A549 (cell line): ENCODE data around the gene LRRC1. TPM values are rescaled to one million over a fixed set of nuclear protein-coding genes. Genes with fewer than 3 reads are reported as not detected.

Experiments
- ATAC-seq, 2 experiments: fragments of 200-7000 bp in 1 of 2; fragments of >200 bp in 1 of 2; cut with Nextera tagmentation in 1 of 2; cut with Tn5 transposase in 1 of 2; 3 replicates each; pipeline versions ENCODE4 v1.8.0 to v1.9.1; 2018 to 2020; ENCODE audit warnings: mild to moderate bottlenecking in 1 of 2, moderate library complexity in 1 of 2
- CTCF ChIA-PET: fragments of 300-600 bp; sonication (Branson Sonifier 250); formaldehyde crosslinking; extraction: SDS; loops from one replicate; lab custom pipeline; 2021; ENCODE audit warnings: antibody characterized with exemption, inconsistent platforms; lab: Yijun Ruan, JAX
- POLR2A ChIA-PET: fragments of 350-600 bp; formaldehyde crosslinking; extraction: SDS; loops from one replicate; lab custom pipeline; 2021; ENCODE audit warnings: antibody characterized with exemption, inconsistent platforms; lab: Yijun Ruan, JAX
- DNase-seq, 2 experiments: peaks; one replicate each; pipeline versions ENCODE4 v3.0.0 to v3.0.0-alpha.2; 2011 to 2016; ENCODE audit warnings: low read depth in 1 of 2, low spot score in 1 of 2
- FAIRE-seq: peaks from 2 replicates; lab custom pipeline; 2011; peaks lifted over from hg19 to GRCh38; lab: Jason Lieb, UNC
- H3K27ac ChIP-seq, 2 experiments: fragments of >200 bp; sonication (Bioruptor Twin); formaldehyde crosslinking; 3 replicates each; pipeline ENCODE4 v1.5.1; 2016 to 2017
- H3K4me1 ChIP-seq: fragments of >200 bp; sonication (Bioruptor Twin); formaldehyde crosslinking; 3 replicates; pipeline ENCODE4 v1.6.1; 2016
- H3K4me2 ChIP-seq: fragments of >200 bp; sonication (Bioruptor Twin); formaldehyde crosslinking; 3 replicates; pipeline ENCODE4 v1.6.1; 2016
- H3K4me3 ChIP-seq: fragments of >200 bp; sonication (Bioruptor Twin); formaldehyde crosslinking; 3 replicates; pipeline ENCODE4 v1.5.1; 2016
- H3K9me3 ChIP-seq: fragments of >200 bp; sonication (Bioruptor Twin); formaldehyde crosslinking; 3 replicates; pipeline ENCODE4 v1.6.1; 2016
- ATOH8 ChIP-seq: fragments of 250-450 bp; sonication (Bioruptor Pico); IDR thresholded peaks from 2 replicates; pipeline ENCODE4 v1.5.0; 2020; ENCODE audit warnings: low read depth, mild to moderate bottlenecking, moderate library complexity
- CBX8 ChIP-seq: fragments of 200-600 bp; sonication (generic); IDR thresholded peaks from 2 replicates; pipeline ENCODE4 v1.6.1; 2016
- CEBPB ChIP-seq, 2 experiments: fragments of >200 bp in 1 of 2; sonication (Bioruptor Twin) in 1 of 2; formaldehyde crosslinking in 1 of 2; IDR thresholded peaks; 2 replicates each; pipeline ENCODE4 v1.6.1; 2012 to 2016
- CHD4 ChIP-seq: fragments of 200-600 bp; sonication (generic); IDR thresholded peaks from 2 replicates; pipeline ENCODE4 v1.6.1; 2016; ENCODE audit warnings: antibody characterized with exemption, mild to moderate bottlenecking, borderline replicate concordance
- EP300 ChIP-seq, 2 experiments: fragments of >200 bp; sonication (Bioruptor Twin); formaldehyde crosslinking; IDR thresholded peaks; 2 replicates in 1 of 2; 3 replicates in 1 of 2; pipeline ENCODE4 v1.6.1; 2016 to 2017
- ESRRA ChIP-seq: fragments of 150-350 bp; IDR thresholded peaks from 2 replicates; pipeline ENCODE4 v1.6.1; 2014; ENCODE audit warnings: mild to moderate bottlenecking, low read length, borderline replicate concordance
- FOSB ChIP-seq: fragments of 250-450 bp; sonication (Bioruptor Pico); IDR thresholded peaks from 2 replicates; pipeline ENCODE4 v1.5.0; 2020; ENCODE audit warnings: mild to moderate bottlenecking, moderate library complexity
- FOSL2 ChIP-seq, 2 experiments: fragments of 450-650 bp in 1 of 2; fragments of >200 bp in 1 of 2; sonication (Bioruptor Twin) in 1 of 2; formaldehyde crosslinking; IDR thresholded peaks; 2 replicates each; pipeline versions ENCODE4 v1.5.0 to v1.6.1; 2016 to 2020; ENCODE audit warnings: mild to moderate bottlenecking in 1 of 2, moderate library complexity in 1 of 2
- FOXS1 ChIP-seq: fragments of 250-450 bp; sonication (Bioruptor Pico); IDR thresholded peaks from 2 replicates; pipeline ENCODE4 v1.5.0; 2020; ENCODE audit warnings: mild to moderate bottlenecking, moderate library complexity
- JUN ChIP-seq, 2 experiments: fragments of >200 bp; sonication (Bioruptor Twin); formaldehyde crosslinking; IDR thresholded peaks; 2 replicates in 1 of 2; 3 replicates in 1 of 2; pipeline ENCODE4 v1.6.1; 2016 to 2017
- JUNB ChIP-seq: fragments of >200 bp; sonication (Bioruptor Twin); formaldehyde crosslinking; IDR thresholded peaks from 2 replicates; pipeline ENCODE4 v1.6.1; 2016
- NFE2L2 ChIP-seq: fragments of 150-350 bp; conservative IDR thresholded peaks from 2 replicates; pipeline ENCODE4 v1.6.1; 2014; ENCODE audit warnings: low read length
- PHF8 ChIP-seq: fragments of 200-600 bp; sonication (generic); IDR thresholded peaks from 2 replicates; pipeline ENCODE4 v1.6.1; 2016; ENCODE audit warnings: low read depth, mild to moderate bottlenecking, antibody characterized with exemption, moderate library complexity, borderline replicate concordance
- POLR2A ChIP-seq: IDR thresholded peaks from 2 replicates; pipeline ENCODE4 v1.6.1; 2012; ENCODE audit warnings: mild to moderate bottlenecking, low read length
- POLR2AphosphoS2 ChIP-seq: conservative IDR thresholded peaks from 2 replicates; pipeline ENCODE4 v1.6.1; 2012; ENCODE audit warnings: low read length, improper control_type of control experiment, inconsistent platforms
- RAD21 ChIP-seq, 2 experiments: fragments of >200 bp in 1 of 2; sonication (Bioruptor Twin) in 1 of 2; formaldehyde crosslinking in 1 of 2; IDR thresholded peaks in 1 of 2; conservative IDR thresholded peaks in 1 of 2; 2 replicates in 1 of 2; 3 replicates in 1 of 2; pipeline ENCODE4 v1.6.1; 2012 to 2018; ENCODE audit warnings: inconsistent platforms in 1 of 2
- RARB ChIP-seq: fragments of 250-450 bp; sonication (Bioruptor Pico); IDR thresholded peaks from 2 replicates; pipeline ENCODE4 v1.8.0; 2021; ENCODE audit warnings: mild to moderate bottlenecking, moderate library complexity
- RCOR1 ChIP-seq: fragments of 150-350 bp; IDR thresholded peaks from 2 replicates; pipeline ENCODE4 v1.6.1; 2014; ENCODE audit warnings: antibody characterized with exemption, low read length, low read depth
- RFX5 ChIP-seq: fragments of 450-650 bp; IDR thresholded peaks from 2 replicates; pipeline ENCODE4 v1.7.1; 2014; ENCODE audit warnings: antibody characterized with exemption, mild to moderate bottlenecking, moderate library complexity
- RNF2 ChIP-seq: fragments of 200-600 bp; sonication (generic); IDR thresholded peaks from 2 replicates; pipeline ENCODE4 v1.6.1; 2016; ENCODE audit warnings: low read depth, mild to moderate bottlenecking, antibody characterized with exemption, moderate library complexity, borderline replicate concordance
- USF2 ChIP-seq: fragments of 450-650 bp; IDR thresholded peaks from 2 replicates; pipeline ENCODE4 v1.6.1; 2014; ENCODE audit warnings: antibody characterized with exemption
- ZC3H11A ChIP-seq: fragments of 450-650 bp; IDR thresholded peaks from 2 replicates; pipeline ENCODE4 v1.6.1; 2014; ENCODE audit warnings: antibody characterized with exemption, mild to moderate bottlenecking
- ZSCAN20 ChIP-seq: fragments of 250-450 bp; sonication (Bioruptor Pico); IDR thresholded peaks from 2 replicates; pipeline ENCODE4 v1.8.0; 2022; ENCODE audit warnings: mild to moderate bottlenecking, moderate library complexity
- WGBS: methylation state at CpG from one replicate; pipeline ENCODE4 v1.1.6; 2017; ENCODE audit errors: missing lambda C conversion rate; 5-methylcytosine and 5-hydroxymethylcytosine counted together
- polyA plus RNA-seq, 4 experiments: library from polyadenylated mRNA; depleted of rRNA in 3 of 4; stranded (reverse); fragments of >200 nt; fragmentation: RNase III in 1 of 4; extraction: RNeasy Plus Mini Kit Qiagen cat#74134 plus additional on column Dnase treatment in 1 of 4; gene quantifications; 2 replicates in 3 of 4; 3 replicates in 1 of 4; pipeline ENCODE4 v1.2.3, GENCODE V29; 2011 to 2017
- TF ChIP-seq, protein P1 (sequence below): IDR thresholded peaks from 2 replicates; pipeline ENCODE4 v1.6.1; 2012; ENCODE audit warnings: low read depth, borderline replicate concordance
- TF ChIP-seq, protein P2 (sequence below): fragments of >200 bp; sonication (Bioruptor Twin); formaldehyde crosslinking; IDR thresholded peaks from 2 replicates; pipeline ENCODE4 v1.6.1; 2016
- TF ChIP-seq, protein P3 (sequence below): fragments of 200-600 bp; sonication (generic); IDR thresholded peaks from 2 replicates; pipeline ENCODE4 v1.6.1; 2016; ENCODE audit warnings: antibody characterized with exemption, mild to moderate bottlenecking, moderate library complexity

The LRRC1 gene
- polyA plus RNA-seq, 2 of the 4 experiments (the other 2 are of a cell fraction): 5.2 to 8.0 TPM

- TF ChIP-seq, protein P1, sequence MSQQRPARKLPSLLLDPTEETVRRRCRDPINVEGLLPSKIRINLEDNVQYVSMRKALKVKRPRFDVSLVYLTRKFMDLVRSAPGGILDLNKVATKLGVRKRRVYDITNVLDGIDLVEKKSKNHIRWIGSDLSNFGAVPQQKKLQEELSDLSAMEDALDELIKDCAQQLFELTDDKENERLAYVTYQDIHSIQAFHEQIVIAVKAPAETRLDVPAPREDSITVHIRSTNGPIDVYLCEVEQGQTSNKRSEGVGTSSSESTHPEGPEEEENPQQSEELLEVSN: no peak
- TF ChIP-seq JUN (IDR thresholded peaks at IDR 0.05) (no peak), CBX8 (no peak), POLR2A (no peak)
Observed at GRCh38 chr6:53930330-53930729, 135.5 kb downstream of the LRRC1 start (continued).

DNA sequence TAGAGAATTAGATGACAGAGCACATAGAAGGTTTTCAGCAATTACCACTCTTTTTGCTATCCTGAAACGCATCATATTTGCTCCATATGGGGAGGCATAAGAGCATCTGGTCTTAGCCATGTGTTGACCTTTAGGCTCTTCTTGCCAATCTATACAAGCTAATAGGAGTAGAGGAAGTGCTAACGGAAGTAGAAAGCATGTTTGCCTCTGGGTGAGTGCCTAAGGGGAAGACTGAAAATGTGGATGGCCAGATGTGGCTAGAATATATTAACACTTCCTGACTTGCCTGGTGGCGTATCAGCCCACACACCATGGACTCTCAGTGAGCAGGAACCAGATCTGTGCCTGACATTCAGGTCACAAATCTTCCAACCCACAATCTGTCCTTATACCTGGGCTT, 136.3 kb downstream of the LRRC1 start:
- FAIRE-seq (no peak), ATAC-seq (no peak), DNase-seq (no peak)
- Histone ChIP-seq H3K4me2 (no peak overlapping the region), H3K9me3 (no peaks in the 10 kb centered on the region), H3K27ac (no peak overlapping the region), H3K4me3 (no peak overlapping the region), H3K4me1 (no peaks in the 10 kb centered on the region)
- TF ChIP-seq PHF8: no peak
- TF ChIP-seq RFX5: no peak
- no peak for TF ChIP-seq ZSCAN20 (CRISPR knock-in tag)
- no peak for TF ChIP-seq CEBPB (IDR thresholded peaks at IDR 0.05)
- TF ChIP-seq, protein P1: no peak
- 92% methylated on average over 3 of the region's 3 CpGs for WGBS
- ChIA-PET POLR2A (no interaction called here), CTCF (interaction anchor here (1.0 kb wide), 1 partner anchor 17 kb away, joined by 3 read pairs; no protein-coding TSS in a partner anchor)

- CTCF ChIA-PET: no interaction called here
- POLR2A ChIA-PET: no interaction called here
- no peak overlapping the region for H3K4me3 ChIP-seq
- no peak overlapping the region for H3K4me2 ChIP-seq
- ATAC-seq: no peak
- no peak for FAIRE-seq
- no peaks in the 10 kb centered on the region for H3K4me1 ChIP-seq
- no peak for DNase-seq
- no peaks in the 10 kb centered on the region for H3K9me3 ChIP-seq
- TF ChIP-seq, protein P2, sequence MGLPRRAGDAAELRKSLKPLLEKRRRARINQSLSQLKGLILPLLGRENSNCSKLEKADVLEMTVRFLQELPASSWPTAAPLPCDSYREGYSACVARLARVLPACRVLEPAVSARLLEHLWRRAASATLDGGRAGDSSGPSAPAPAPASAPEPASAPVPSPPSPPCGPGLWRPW: no peak
- no peak for TF ChIP-seq RNF2
- no peak for TF ChIP-seq RAD21 (conservative IDR thresholded peaks at IDR 0.05 in 1 of 2, IDR thresholded peaks at IDR 0.05 in 1 of 2)
- TF ChIP-seq FOXS1 (CRISPR knock-in tag): no peak
- no peak for TF ChIP-seq NFE2L2
- TF ChIP-seq EP300 (IDR thresholded peaks at IDR 0.05): no peak
- no peak for TF ChIP-seq RARB
- TF ChIP-seq, protein P1: no peak
- TF ChIP-seq FOSL2 (IDR thresholded peaks at IDR 0.05): no peak
- no peak for TF ChIP-seq FOSL2 (CRISPR knock-in tag; IDR thresholded peaks at IDR 0.05)
- TF ChIP-seq, protein P3, sequence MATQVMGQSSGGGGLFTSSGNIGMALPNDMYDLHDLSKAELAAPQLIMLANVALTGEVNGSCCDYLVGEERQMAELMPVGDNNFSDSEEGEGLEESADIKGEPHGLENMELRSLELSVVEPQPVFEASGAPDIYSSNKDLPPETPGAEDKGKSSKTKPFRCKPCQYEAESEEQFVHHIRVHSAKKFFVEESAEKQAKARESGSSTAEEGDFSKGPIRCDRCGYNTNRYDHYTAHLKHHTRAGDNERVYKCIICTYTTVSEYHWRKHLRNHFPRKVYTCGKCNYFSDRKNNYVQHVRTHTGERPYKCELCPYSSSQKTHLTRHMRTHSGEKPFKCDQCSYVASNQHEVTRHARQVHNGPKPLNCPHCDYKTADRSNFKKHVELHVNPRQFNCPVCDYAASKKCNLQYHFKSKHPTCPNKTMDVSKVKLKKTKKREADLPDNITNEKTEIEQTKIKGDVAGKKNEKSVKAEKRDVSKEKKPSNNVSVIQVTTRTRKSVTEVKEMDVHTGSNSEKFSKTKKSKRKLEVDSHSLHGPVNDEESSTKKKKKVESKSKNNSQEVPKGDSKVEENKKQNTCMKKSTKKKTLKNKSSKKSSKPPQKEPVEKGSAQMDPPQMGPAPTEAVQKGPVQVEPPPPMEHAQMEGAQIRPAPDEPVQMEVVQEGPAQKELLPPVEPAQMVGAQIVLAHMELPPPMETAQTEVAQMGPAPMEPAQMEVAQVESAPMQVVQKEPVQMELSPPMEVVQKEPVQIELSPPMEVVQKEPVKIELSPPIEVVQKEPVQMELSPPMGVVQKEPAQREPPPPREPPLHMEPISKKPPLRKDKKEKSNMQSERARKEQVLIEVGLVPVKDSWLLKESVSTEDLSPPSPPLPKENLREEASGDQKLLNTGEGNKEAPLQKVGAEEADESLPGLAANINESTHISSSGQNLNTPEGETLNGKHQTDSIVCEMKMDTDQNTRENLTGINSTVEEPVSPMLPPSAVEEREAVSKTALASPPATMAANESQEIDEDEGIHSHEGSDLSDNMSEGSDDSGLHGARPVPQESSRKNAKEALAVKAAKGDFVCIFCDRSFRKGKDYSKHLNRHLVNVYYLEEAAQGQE: no peak
- TF ChIP-seq FOSB (CRISPR knock-in tag): no peak
- TF ChIP-seq ZC3H11A: no peak
- TF ChIP-seq JUNB: no peak
- no peak for TF ChIP-seq ESRRA
- no peak for TF ChIP-seq RCOR1
- no peak for TF ChIP-seq ATOH8 (CRISPR knock-in tag)
- no peak for TF ChIP-seq CHD4
- no peak for TF ChIP-seq USF2
- TF ChIP-seq RFX5: no peak
- no peak for TF ChIP-seq POLR2AphosphoS2
- no peak overlapping the region for H3K27ac ChIP-seq
- whole genome bisulfite sequencing: 71% methylated on average over 2 of the region's 2 CpGs
Observed at GRCh38 chr6:53932516-53932915, 137.7 kb downstream of the LRRC1 start.
